CD4-positive, alpha-beta memory T cell (primary cell): ENCODE data around the gene TPI1. TPM values are rescaled to one million over a fixed set of nuclear protein-coding genes. Genes with fewer than 3 reads are reported as not detected.

Experiments
- CTCF ChIA-PET: fragments of 350-600 bp; sonication (Branson Sonifier 250); formaldehyde crosslinking; loops from one replicate; lab custom pipeline; 2021; ENCODE audit warnings: inconsistent platforms; ENCODE audit not compliant: partially characterized antibody; lab: Charles Lee
- POLR2A ChIA-PET: fragments of 350-600 bp; sonication (Branson Sonifier 250); formaldehyde crosslinking; loops from one replicate; lab custom pipeline; 2021; ENCODE audit not compliant: partially characterized antibody; lab: Charles Lee
- DNase-seq, 5 donors: peaks; one replicate each; pipeline versions ENCODE4 v3.0.0 to v3.0.0-alpha.2; 2020 to 2022; ENCODE audit warnings: mixed read lengths in 1 of 5
- H3K27ac ChIP-seq: one replicate; pipeline ENCODE4 v1.7.0; 2013; ENCODE audit warnings: low read depth, low read length
- H3K27me3 ChIP-seq: 2 replicates; pipeline ENCODE4 v1.7.0; 2013; ENCODE audit warnings: mild to moderate bottlenecking, low read length, moderate library complexity; ENCODE audit not compliant: insufficient read depth
- H3K36me3 ChIP-seq: 2 replicates; pipeline ENCODE4 v1.7.0; 2013; ENCODE audit warnings: mild to moderate bottlenecking, low read length, moderate library complexity; ENCODE audit not compliant: insufficient read depth
- H3K4me1 ChIP-seq: 2 replicates; pipeline ENCODE4 v1.7.0; 2013; ENCODE audit warnings: mild to moderate bottlenecking, low read length, moderate library complexity; ENCODE audit not compliant: insufficient read depth
- H3K4me3 ChIP-seq, 2 donors: one replicate each; pipeline ENCODE4 v1.7.0; 2013; ENCODE audit warnings: low read length in 2 of 2, mild to moderate bottlenecking in 1 of 2
- H3K9me3 ChIP-seq, 2 donors: one replicate each; pipeline ENCODE4 v1.7.0; 2013; ENCODE audit warnings: low read length in 2 of 2, control low read depth in 1 of 2; ENCODE audit not compliant: control insufficient read depth in 1 of 2
- H3K27ac Mint-ChIP-seq, 7 donors: one replicate each; pipeline ENCODE4 v1.8.0; 2020 to 2021; ENCODE audit warnings: mixed read lengths in 7 of 7, mild to moderate bottlenecking in 6 of 7, inconsistent platforms in 3 of 7, moderate library complexity in 3 of 7
- H3K27me3 Mint-ChIP-seq, 2 donors: one replicate each; pipeline ENCODE4 v1.8.0; 2020 to 2021; ENCODE audit warnings: mixed read lengths in 2 of 2
- H3K36me3 Mint-ChIP-seq, 2 donors: one replicate each; pipeline ENCODE4 v1.8.0; 2020 to 2021; ENCODE audit warnings: mixed read lengths in 2 of 2, inconsistent platforms in 1 of 2, mild to moderate bottlenecking in 1 of 2
- H3K4me1 Mint-ChIP-seq, 4 donors: one replicate each; pipeline ENCODE4 v1.8.0; 2020 to 2021; ENCODE audit warnings: mixed read lengths in 4 of 4, mild to moderate bottlenecking in 1 of 4
- H3K4me3 Mint-ChIP-seq, 8 donors: one replicate each; pipeline ENCODE4 v1.8.0; 2020 to 2021; ENCODE audit warnings: mixed read lengths in 8 of 8, mild to moderate bottlenecking in 7 of 8, moderate library complexity in 6 of 8, inconsistent platforms in 3 of 8
- H3K9me3 Mint-ChIP-seq, 8 donors: one replicate each; pipeline ENCODE4 v1.8.0; 2020 to 2021; ENCODE audit warnings: mixed read lengths in 8 of 8, mild to moderate bottlenecking in 5 of 8, inconsistent platforms in 3 of 8, moderate library complexity in 1 of 8
- intact Hi-C: fragments of 100-400 bp; cut with micrococcal nuclease; formaldehyde crosslinking; loops from one replicate; pipeline ENCODE4 v1.15.1; 2023
- polyA plus RNA-seq, 2 donors: library from polyadenylated mRNA; unstranded; fragments of 300-500 nt; fragmentation: Illumina TruSeq; gene quantifications; one replicate each; pipeline ENCODE4 v1.2.3, GENCODE V29; 2021
- total RNA-seq, 2 experiments: library from RNA; stranded (reverse); gene quantifications; one replicate each; pipeline ENCODE4 v1.2.3, GENCODE V29; 2021

Gene TPI1
- total and polyA plus RNA-seq, 4 experiments from 2014 or later = 155 to 777 (median 368) TPM

- peaks cover 10% of the 10 kb centered on the region for H3K4me1 ChIP-seq
- no peaks in the 10 kb centered on the region for H3K27me3 Mint-ChIP-seq
- H3K4me3 Mint-ChIP-seq = no peak overlapping the region
- no peaks in the 10 kb centered on the region for H3K9me3 ChIP-seq
- no peaks in the 10 kb centered on the region for H3K27me3 ChIP-seq
- intact Hi-C loops = no loop called here
- H3K27ac Mint-ChIP-seq = peak overlapping the region in 2 of 7 donors; percentile 1 to 61
- ChIA-PET CTCF (interaction anchor here (0.8 to 1.3 kb wide), 3 partner anchors 8 to 25 kb away, joined by 4 to 8 read pairs (median 4); partner anchors contain the start of gene ENO2), POLR2A (interaction anchor here (1.0 kb wide), 1 partner anchor 26 kb away, joined by 5 read pairs; the partner anchor contains the start of gene SPSB2)
- H3K27ac ChIP-seq = no peak overlapping the region
- H3K36me3 ChIP-seq = no peaks in the 10 kb centered on the region
- no peaks in the 10 kb centered on the region for H3K36me3 Mint-ChIP-seq
- peaks cover 0 to 10% (median 8%) of the 10 kb centered on the region in 4 donors for H3K4me1 Mint-ChIP-seq
- no peak for DNase-seq
- no peak overlapping the region for H3K4me3 ChIP-seq
- H3K9me3 Mint-ChIP-seq = peaks cover 0 to 2% (median 0%) of the 10 kb centered on the region in 8 donors
Measured at GRCh38 chr12:6899427-6899826, 32.1 kb downstream of the TPI1 start.

GRCh38 chr12:6899837-6900519 is 32.6 kb downstream of the TPI1 start:
- DNase-seq = no peak
- Mint-ChIP-seq H3K27ac (peak overlapping the region in 1 of 7 donors; percentile 1), H3K4me3 (no peak overlapping the region), H3K9me3 (peaks cover 0 to 2% (median 0%) of the 10 kb centered on the region in 8 donors), H3K27me3 (no peaks in the 10 kb centered on the region), H3K4me1 (peaks cover 0 to 10% (median 8%) of the 10 kb centered on the region in 4 donors), H3K36me3 (no peaks in the 10 kb centered on the region)
- Histone ChIP-seq H3K4me3 (no peak overlapping the region), H3K27me3 (no peaks in the 10 kb centered on the region), H3K4me1 (peaks cover 13% of the 10 kb centered on the region), H3K27ac (no peak overlapping the region), H3K36me3 (no peaks in the 10 kb centered on the region), H3K9me3 (no peaks in the 10 kb centered on the region)
- ChIA-PET CTCF (interaction anchor here (1.2 to 1.3 kb wide), 2 partner anchors 9 to 25 kb away, joined by 4 to 8 read pairs; no protein-coding TSS in a partner anchor), POLR2A (interaction anchor here (1.0 kb wide), 1 partner anchor 27 kb away, joined by 5 read pairs; the partner anchor contains the start of gene SPSB2)
- intact Hi-C loops = no loop called here

- intact Hi-C loops = no loop called here
Measured at GRCh38 chr12:6902448-6902847, 35.1 kb downstream of the TPI1 start.

GRCh38 chr12:6903722-6904121 is 36.4 kb downstream of the TPI1 start:
- Histone ChIP-seq H3K4me3 (no peak overlapping the region), H3K27me3 (no peaks in the 10 kb centered on the region), H3K4me1 (peaks cover 19% of the 10 kb centered on the region), H3K27ac (peak overlapping the region; percentile 86), H3K9me3 (no peaks in the 10 kb centered on the region), H3K36me3 (no peaks in the 10 kb centered on the region)
- DNase-seq = no peak
- intact Hi-C loops = loop anchor here (1.0 to 2.0 kb wide), 6 partner anchors 11 to 67 kb away; partner anchors contain the start of genes EMG1, ENO2, PHB2 and SPSB2
- POLR2A ChIA-PET = interaction anchor here (0.5 to 3.4 kb wide), 9 partner anchors 11 to 346 kb away, joined by 3 to 33 read pairs (median 10); partner anchors contain the start of genes ENO2 and SPSB2
- H3K27ac Mint-ChIP-seq = no peak overlapping the region
- no peak overlapping the region for H3K4me3 Mint-ChIP-seq
- no peaks in the 10 kb centered on the region for H3K36me3 Mint-ChIP-seq
- H3K27me3 Mint-ChIP-seq = no peaks in the 10 kb centered on the region
- CTCF ChIA-PET = interaction anchor here (1.1 to 4.4 kb wide), 4 partner anchors 12 to 33 kb away, joined by 4 to 45 read pairs (median 10); partner anchors contain the start of gene SPSB2
- no peaks in the 10 kb centered on the region for H3K9me3 Mint-ChIP-seq
- H3K4me1 Mint-ChIP-seq = peaks cover 0 to 10% (median 8%) of the 10 kb centered on the region in 4 donors

More at GRCh38 chr12:6902448-6902847, 35.1 kb downstream of the TPI1 start:
- Histone ChIP-seq H3K4me1 (peaks cover 19% of the 10 kb centered on the region), H3K9me3 (no peaks in the 10 kb centered on the region), H3K36me3 (no peaks in the 10 kb centered on the region), H3K27me3 (no peaks in the 10 kb centered on the region), H3K27ac (no peak overlapping the region), H3K4me3 (no peak overlapping the region)
- H3K27me3 Mint-ChIP-seq = no peaks in the 10 kb centered on the region
- H3K4me1 Mint-ChIP-seq = peaks cover 0 to 10% (median 8%) of the 10 kb centered on the region in 4 donors
- no peak for DNase-seq
- POLR2A ChIA-PET = interaction anchor here (0.9 to 1.6 kb wide), 3 partner anchors 11 to 29 kb away, joined by 3 to 11 read pairs (median 3); partner anchors contain the start of genes ENO2 and SPSB2
- CTCF ChIA-PET = interaction anchor here (1.1 to 1.9 kb wide), 9 partner anchors 10 to 81 kb away, joined by 3 to 9 read pairs (median 4); partner anchors contain the start of gene SPSB2
- H3K4me3 Mint-ChIP-seq = no peak overlapping the region
- no peaks in the 10 kb centered on the region for H3K36me3 Mint-ChIP-seq
- no peaks in the 10 kb centered on the region for H3K9me3 Mint-ChIP-seq
- peak overlapping the region in 3 of 7 donors; percentile 10 to 65 (median 40) for H3K27ac Mint-ChIP-seq

- peak; percentile 97 to 99 (median 98) for DNase-seq
- H3K9me3 Mint-ChIP-seq = no peaks in the 10 kb centered on the region
- H3K4me3 Mint-ChIP-seq = no peak within 1 kb of the TSS
- H3K36me3 ChIP-seq = no peaks in the 10 kb centered on the region
- ChIA-PET CTCF (interaction anchor here (0.6 to 4.4 kb wide), 8 partner anchors 9 to 341 kb away, joined by 3 to 45 read pairs (median 4); partner anchors contain the start of genes C12orf57, ENO2, LPCAT3 and RNU7-1), POLR2A (interaction anchor here (0.6 to 3.4 kb wide), 16 partner anchors 10 to 370 kb away, joined by 3 to 33 read pairs (median 4); partner anchors contain the start of genes C12orf57, ENO2, GAPDH and LPCAT3)
- H3K4me3 ChIP-seq = peak within 1 kb of the TSS; percentile 74 to 95
- intact Hi-C loops = loop anchor here (1.0 to 2.0 kb wide), 6 partner anchors 10 to 66 kb away; partner anchors contain the start of genes EMG1, ENO2, PHB2 and SPSB2
- peak within 1 kb of the TSS; percentile 86 for H3K27ac ChIP-seq
- H3K27me3 Mint-ChIP-seq = no peaks in the 10 kb centered on the region
- no peaks in the 10 kb centered on the region for H3K9me3 ChIP-seq
- no peaks in the 10 kb centered on the region for H3K27me3 ChIP-seq
- peaks cover 19% of the 10 kb centered on the region for H3K4me1 ChIP-seq
- no peaks in the 10 kb centered on the region for H3K36me3 Mint-ChIP-seq
- H3K27ac Mint-ChIP-seq = no peak within 1 kb of the TSS
- H3K4me1 Mint-ChIP-seq = peaks cover 0 to 8% (median 6%) of the 10 kb centered on the region in 4 donors
Measured at GRCh38 chr12:6904280-6905276, 37.2 kb downstream of the TPI1 start, which contains the start of gene LRRC23. Gene LRRC23 (plus strand): TSS chr12:6904822. CDS start chr12:6905634, 812 bp downstream.

GRCh38 chr12:6905414-6906040 is 38.2 kb downstream of the TPI1 start:
- H3K4me3 Mint-ChIP-seq = no peak overlapping the region
- no peaks in the 10 kb centered on the region for H3K9me3 ChIP-seq
- no peak overlapping the region for H3K27ac Mint-ChIP-seq
- H3K36me3 ChIP-seq = no peaks in the 10 kb centered on the region
- H3K4me1 ChIP-seq = peaks cover 19% of the 10 kb centered on the region
- no peaks in the 10 kb centered on the region for H3K27me3 Mint-ChIP-seq
- CTCF ChIA-PET = interaction anchor here (0.8 to 4.4 kb wide), 8 partner anchors 9 to 202 kb away, joined by 3 to 45 read pairs (median 4); partner anchors contain the start of genes C12orf57, ENO2, LPCAT3 and RNU7-1
- intact Hi-C loops = loop anchor here (2.0 kb wide), 1 partner anchor 65 kb away; the partner anchor contains the start of genes EMG1 and PHB2
- peak overlapping the region in 1 of 2 donors; percentile 74 for H3K4me3 ChIP-seq
- no peaks in the 10 kb centered on the region for H3K27me3 ChIP-seq
- H3K27ac ChIP-seq = peak overlapping the region; percentile 86
- no peaks in the 10 kb centered on the region for H3K36me3 Mint-ChIP-seq
- DNase-seq = no peak
- peaks cover 0 to 8% (median 3%) of the 10 kb centered on the region in 4 donors for H3K4me1 Mint-ChIP-seq
- H3K9me3 Mint-ChIP-seq = no peaks in the 10 kb centered on the region
- POLR2A ChIA-PET = interaction anchor here (0.7 to 3.4 kb wide), 15 partner anchors 9 to 371 kb away, joined by 3 to 33 read pairs (median 5); partner anchors contain the start of genes C12orf57, ENO2, GAPDH and LPCAT3
